ENCODE data around the gene TCF7. TPM values are rescaled to one million over a fixed set of nuclear protein-coding genes. Genes with fewer than 3 reads are reported as not detected.

Gene TCF7
- total and polyA plus RNA-seq, 4 donors, result 1.3 to 2.7 (median 2.2) TPM

- WGBS, result 86% methylated on average over 3 of the region's 3 CpGs
Observed at GRCh38 chr5:134131165-134131564, 16.7 kb downstream of the TCF7 start.

GRCh38 chr5:134131578-134132350 lies 17.3 kb downstream of the TCF7 start:
- Histone ChIP-seq H3K9ac (ENCODE audit: low read depth in 1 of 2, low read length in 2 of 2) (no peak overlapping the region), H3K36me3 (ENCODE audit: control insufficient read depth in 4 of 4, insufficient read depth in 3 of 4, low read depth in 1 of 4, low read length in 3 of 4) (peaks cover 0 to 10% (median under 1%) of the 10 kb centered on the region in 4 donors), H3K4me1 (ENCODE audit: control insufficient read depth in 4 of 4, insufficient read depth in 4 of 4, low read length in 3 of 4) (peaks cover 0 to 4% (median under 1%) of the 10 kb centered on the region in 4 donors)

More at GRCh38 chr5:134131165-134131564, 16.7 kb downstream of the TCF7 start:
- Histone ChIP-seq H3K36me3 (ENCODE audit: control insufficient read depth in 4 of 4, insufficient read depth in 3 of 4, low read depth in 1 of 4, low read length in 3 of 4) (peaks cover 0 to 10% (median under 1%) of the 10 kb centered on the region in 4 donors), H3K9ac (ENCODE audit: low read depth in 1 of 2, low read length in 2 of 2) (no peak overlapping the region), H3K27ac (ENCODE audit: low read depth in 1 of 2, low read length in 2 of 2) (no peak overlapping the region), H3K9me3 (ENCODE audit: control insufficient read depth in 4 of 4, low read length in 3 of 4) (no peaks in the 10 kb centered on the region), H3K4me3 (ENCODE audit: low read depth in 1 of 3, low read length in 3 of 3) (no peak overlapping the region), H3K4me1 (ENCODE audit: control insufficient read depth in 4 of 4, insufficient read depth in 4 of 4, low read length in 3 of 4) (peaks cover 0 to 4% (median 1%) of the 10 kb centered on the region in 4 donors), H3K27me3 (ENCODE audit: control insufficient read depth in 4 of 4, insufficient read depth in 4 of 4, low read length in 3 of 4) (no peaks in the 10 kb centered on the region)
- no peak for DNase-seq (ENCODE audit: low spot score)
- TF ChIP-seq YY1 (IDR thresholded peaks at IDR 0.05) (no peak), ATF3 (IDR thresholded peaks at IDR 0.05) (no peak), SP1 (IDR thresholded peaks at IDR 0.05) (no peak), RAD21 (IDR thresholded peaks at IDR 0.05) (no peak), TAF1 (conservative IDR thresholded peaks at IDR 0.05) (no peak), FOXA1 (IDR thresholded peaks at IDR 0.05) (no peak), HNF4G (IDR thresholded peaks at IDR 0.05) (no peak), HNF4A (conservative IDR thresholded peaks at IDR 0.05) (no peak), JUND (IDR thresholded peaks at IDR 0.05) (no peak), GABPA (IDR thresholded peaks at IDR 0.05 in 1 of 2, conservative IDR thresholded peaks at IDR 0.05 in 1 of 2) (no peak)

More at GRCh38 chr5:134131578-134132350, 17.3 kb downstream of the TCF7 start:
- Histone ChIP-seq H3K27me3 (ENCODE audit: control insufficient read depth in 4 of 4, insufficient read depth in 4 of 4, low read length in 3 of 4) (no peaks in the 10 kb centered on the region), H3K4me3 (ENCODE audit: low read depth in 1 of 3, low read length in 3 of 3) (no peak overlapping the region), H3K9me3 (ENCODE audit: control insufficient read depth in 4 of 4, low read length in 3 of 4) (no peaks in the 10 kb centered on the region), H3K27ac (ENCODE audit: low read depth in 1 of 2, low read length in 2 of 2) (no peak overlapping the region)
- DNase-seq (ENCODE audit: low spot score), result no peak
- no peak for TF ChIP-seq TAF1 (conservative IDR thresholded peaks at IDR 0.05)
- TF ChIP-seq RXRA (IDR thresholded peaks at IDR 0.05), result no peak
- no peak for TF ChIP-seq HNF4G (IDR thresholded peaks at IDR 0.05)
- no peak for TF ChIP-seq HNF4A (conservative IDR thresholded peaks at IDR 0.05)
- TF ChIP-seq ATF3 (IDR thresholded peaks at IDR 0.05), result no peak
- TF ChIP-seq MAX (IDR thresholded peaks at IDR 0.05), result no peak
- TF ChIP-seq JUND (IDR thresholded peaks at IDR 0.05), result no peak
- no peak for TF ChIP-seq REST (IDR thresholded peaks at IDR 0.05)
- 93% methylated on average over 7 of the region's 7 CpGs for WGBS

Measured in liver (tissue), 9 donors.